A172 (cell line): ENCODE measurements around the gene OSCAR. TPM values are rescaled to one million over a fixed set of nuclear protein-coding genes. Genes with fewer than 3 reads are reported as not detected.

Experiments used
- DNase-seq: peaks from one replicate; pipeline ENCODE4 v3.0.0-alpha.2; 2015; ENCODE audit warnings: low spot score
- total RNA-seq: library from RNA; depleted of rRNA; stranded (reverse); fragments of >200 nt; shearing (Covaris generic); gene quantifications from 2 replicates; pipeline ENCODE4 v1.2.3, GENCODE V29; 2014; rRNA removed

The OSCAR gene
- total RNA-seq, 1 experiment from 2014 or later: not detected

GRCh38 chr19:54094426-54095000 is 6.1 kb downstream of the OSCAR start:
- no peak for DNase-seq

- DNase-seq: no peak
Measured at GRCh38 chr19:54084410-54084809, 16.2 kb downstream of the OSCAR start.

- no peak for DNase-seq
Measured at GRCh38 chr19:54081032-54081431, 19.6 kb downstream of the OSCAR start, which contains the start of gene TARM1. Gene TARM1, minus strand, starts transcription at chr19:54081365. Its CDS starts 25 bp downstream, at chr19:54081340.

- no peak for DNase-seq
Measured at GRCh38 chr19:54077334-54077733, 23.3 kb downstream of the OSCAR start.

GRCh38 chr19:54074851-54075250 is 25.8 kb downstream of the OSCAR start:
- no peak for DNase-seq

GRCh38 chr19:54073829-54074228 is 26.8 kb downstream of the OSCAR start:
- no peak for DNase-seq

- no peak for DNase-seq
Measured at GRCh38 chr19:54069470-54069869, 31.1 kb downstream of the OSCAR start.

GRCh38 chr19:54063350-54064116 is 37.1 kb downstream of the OSCAR start, which contains the start of gene VSTM1:
Gene VSTM1, minus strand, starts transcription at chr19:54063897. Its CDS starts 120 bp downstream, at chr19:54063777.
- no peak for DNase-seq

- no peak for DNase-seq
Measured at GRCh38 chr19:54062643-54063042, 38.0 kb downstream of the OSCAR start.

GRCh38 chr19:54047616-54048015 is 53.0 kb downstream of the OSCAR start:
- no peak for DNase-seq

- DNase-seq: no peak
Measured at GRCh38 chr19:54045771-54046170, 54.8 kb downstream of the OSCAR start.

Other genes starting within 250 kb of the OSCAR start
- 34.9 and 49.7 TPM in 2 replicates for gene MYADM, start 232.9 kb downstream of the OSCAR start, total RNA-seq
- 2.2 TPM in 1 of 2 replicates, not detected in the other for gene PRKCG, start 218.6 kb downstream of the OSCAR start, total RNA-seq
- gene CACNG7, start 191.5 kb downstream of the OSCAR start, total RNA-seq: 0.07 TPM in 1 of 2 replicates, not detected in the other
- gene CACNG8, start 137.9 kb downstream of the OSCAR start, total RNA-seq: 0.43 and 0.72 TPM in 2 replicates
- gene CACNG6, start 109.2 kb downstream of the OSCAR start, total RNA-seq: 6.3 and 7.5 TPM in 2 replicates
- gene VSTM1, start 36.9 kb downstream of the OSCAR start, total RNA-seq: not detected in 2 replicates
- gene TARM1, start 19.4 kb downstream of the OSCAR start, total RNA-seq: not detected in 2 replicates
- gene NDUFA3, start 2.1 kb upstream of the OSCAR start, total RNA-seq: 79.7 and 156 TPM in 2 replicates
- 49.9 and 53.8 TPM in 2 replicates for gene TFPT, start 14.9 kb upstream of the OSCAR start, total RNA-seq
- gene PRPF31, start 15.0 kb upstream of the OSCAR start, total RNA-seq: 135 and 162 TPM in 2 replicates
- 21.1 and 25.5 TPM in 2 replicates for gene CNOT3, start 37.0 kb upstream of the OSCAR start, total RNA-seq
- gene LENG1, start 58.9 kb upstream of the OSCAR start, total RNA-seq: 18.7 and 21.1 TPM in 2 replicates
- gene TMC4, start 72.4 kb upstream of the OSCAR start, total RNA-seq: not detected in 2 replicates
- gene MBOAT7, start 88.8 kb upstream of the OSCAR start, total RNA-seq: 405 and 408 TPM in 2 replicates
- 222 and 277 TPM in 2 replicates for gene TSEN34, start 90.5 kb upstream of the OSCAR start, total RNA-seq
- 1,527 and 1,817 TPM in 2 replicates for gene RPS9, start 100.1 kb upstream of the OSCAR start, total RNA-seq
- not detected in 2 replicates for gene LILRB3, start 122.2 kb upstream of the OSCAR start, total RNA-seq
- not detected in 2 replicates for gene LILRA6, start 142.0 kb upstream of the OSCAR start, total RNA-seq
- gene LILRB5, start 156.5 kb upstream of the OSCAR start, total RNA-seq: not detected in 2 replicates
- gene LILRB2, start 180.3 kb upstream of the OSCAR start, total RNA-seq: not detected in 2 replicates
- gene LILRA5, start 212.4 kb upstream of the OSCAR start, total RNA-seq: not detected in 2 replicates
- gene LILRA4, start 238.4 kb upstream of the OSCAR start, total RNA-seq: not detected in 2 replicates